K562 (cell line): ENCODE data around the gene FZD4. TPM values are rescaled to one million over a fixed set of nuclear protein-coding genes. Genes with fewer than 3 reads are reported as not detected.

ENCODE experiments used
- ATAC-seq: fragments of 200-7000 bp; cut with Tn5 transposase; 3 replicates; pipeline ENCODE4 v1.9.1; 2020; ENCODE audit warnings: moderate library complexity
- BruUV-seq: library from RNA; stranded (reverse); fragments of 400-500 nt; replicated peaks from 2 replicates; lab custom pipeline; 2021; lab: Mats Ljungman, UMichigan
- CTCF ChIA-PET: fragments of 300-600 bp; formaldehyde crosslinking; extraction: SDS; loops from one replicate; lab custom pipeline; 2021; ENCODE audit warnings: low intra/inter-chr PET ratio; lab: Yijun Ruan, JAX
- POLR2A ChIA-PET: fragments of 300-600, 350-650 bp; sonication (Branson Sonifier 250); formaldehyde crosslinking; extraction: SDS; loops from one replicate; lab custom pipeline; 2021; ENCODE audit warnings: antibody characterized with exemption, inconsistent platforms; lab: Yijun Ruan, JAX
- DNase-seq, 4 experiments: peaks; one replicate each; pipeline versions ENCODE4 v3.0.0 to v3.0.0-alpha.2; 2011 to 2018; ENCODE audit warnings: low spot score in 3 of 4, mixed read lengths in 3 of 4; ENCODE audit errors: extremely low read depth in 1 of 4
- FAIRE-seq: peaks from 2 replicates; lab custom pipeline; 2011; peaks lifted over from hg19 to GRCh38; lab: Jason Lieb, UNC
- H2AFZ ChIP-seq: 2 replicates; pipeline ENCODE4 v1.6.0; 2011; ENCODE audit warnings: low read depth, low read length, control low read depth, inconsistent platforms
- H3K27ac ChIP-seq: fragments of 200-600 bp; 3 replicates; pipeline ENCODE4 v1.8.0; 2011; ENCODE audit warnings: low read depth, mild to moderate bottlenecking, control low read depth, inconsistent platforms, low read length, moderate library complexity, mixed read lengths; ENCODE audit errors: extremely low read depth
- H3K27me3 ChIP-seq, 2 experiments: fragments of 300-600 bp in 1 of 2; 2 replicates in 1 of 2; 3 replicates in 1 of 2; pipeline versions ENCODE4 v1.6.0 to v1.8.0; 2011; ENCODE audit warnings: inconsistent platforms in 2 of 2, low read length in 2 of 2, mild to moderate bottlenecking in 1 of 2, mixed read lengths in 1 of 2, moderate library complexity in 1 of 2; ENCODE audit not compliant: control insufficient read depth in 2 of 2, insufficient read depth in 2 of 2
- H3K36me3 ChIP-seq: fragments of 300-600 bp; 3 replicates; pipeline ENCODE4 v1.8.0; 2011; ENCODE audit warnings: mild to moderate bottlenecking, low read length, inconsistent platforms; ENCODE audit not compliant: control insufficient read depth, insufficient read depth
- H3K4me1 ChIP-seq, 2 experiments: fragments of 200-600 bp in 1 of 2; replicated peaks in 1 of 2; 2 replicates in 1 of 2; 3 replicates in 1 of 2; pipeline versions ENCODE4 v1.5.1 to v1.8.0; 2011; ENCODE audit warnings: inconsistent platforms in 2 of 2, low read length in 2 of 2, mild to moderate bottlenecking in 1 of 2, mixed read lengths in 1 of 2, moderate library complexity in 1 of 2; ENCODE audit not compliant: control insufficient read depth in 2 of 2, insufficient read depth in 2 of 2
- H3K4me2 ChIP-seq: 2 replicates; pipeline ENCODE4 v1.6.1; 2011; ENCODE audit warnings: low read length, control low read depth, inconsistent platforms, mixed read lengths; ENCODE audit not compliant: insufficient read depth
- H3K4me3 ChIP-seq: fragments of 200-600 bp; sonication (generic), shearing (Covaris generic); 2 replicates; pipeline ENCODE4 v1.5.1; 2016; ENCODE audit warnings: control low read depth, inconsistent platforms
- H3K79me2 ChIP-seq: fragments of 200-600 bp; 3 replicates; pipeline ENCODE4 v1.8.0; 2011; ENCODE audit warnings: low read length, inconsistent platforms; ENCODE audit not compliant: control insufficient read depth, insufficient read depth
- H3K9ac ChIP-seq, 2 experiments: 2 replicates each; pipeline versions ENCODE4 v1.6.0 to v1.6.1; 2011; ENCODE audit warnings: low read depth in 2 of 2, low read length in 2 of 2, control low read depth in 1 of 2, inconsistent platforms in 1 of 2, mild to moderate bottlenecking in 1 of 2, mixed read lengths in 1 of 2; ENCODE audit not compliant: insufficient read depth in 1 of 2
- H3K9me1 ChIP-seq: one replicate; pipeline ENCODE4 v1.6.0; 2011; ENCODE audit warnings: inconsistent platforms, mild to moderate bottlenecking, low read length, moderate library complexity; ENCODE audit not compliant: control insufficient read depth, insufficient read depth
- H3K9me3 ChIP-seq: replicated peaks from 2 replicates; pipeline ENCODE4 v1.5.1; 2011; ENCODE audit warnings: low read depth, low read length, inconsistent platforms; ENCODE audit not compliant: control insufficient read depth, insufficient read depth
- H4K20me1 ChIP-seq: replicated peaks from 2 replicates; pipeline ENCODE4 v1.6.1; 2011; ENCODE audit warnings: low read length, inconsistent platforms, mixed read lengths; ENCODE audit not compliant: control insufficient read depth, insufficient read depth
- BCOR ChIP-seq: fragments of 450-650 bp; IDR thresholded peaks from 2 replicates; pipeline ENCODE4 v1.6.1; 2016
- CBX3 ChIP-seq, 2 experiments: IDR thresholded peaks; 1 replicate in 1 of 2; 2 replicates in 1 of 2; pipeline ENCODE4 v1.6.1; 2012; ENCODE audit warnings: inconsistent platforms in 2 of 2, low read length in 2 of 2, borderline replicate concordance in 1 of 2, control low read depth in 1 of 2
- DDX20 ChIP-seq: fragments of 450-650 bp; IDR thresholded peaks from 2 replicates; pipeline ENCODE4 v1.6.1; 2016; ENCODE audit warnings: missing genetic modification characterization, low read depth, mild to moderate bottlenecking, missing compliant biosample characterization, moderate library complexity
- IRF9 ChIP-seq: fragments of 450-650 bp; IDR thresholded peaks from 2 replicates; pipeline ENCODE4 v1.6.1; 2016; ENCODE audit warnings: missing biosample characterization, missing genetic modification characterization
- PPARD ChIP-seq: fragments of 250-450 bp; sonication (Bioruptor Pico); IDR thresholded peaks from 2 replicates; pipeline ENCODE4 v1.8.0; 2022; ENCODE audit warnings: inconsistent platforms, mild to moderate bottlenecking, moderate library complexity
- RAD21 ChIP-seq, 2 experiments: fragments of 250-450 bp in 1 of 2; fragments of 450-650 bp in 1 of 2; sonication (Bioruptor Pico) in 1 of 2; formaldehyde crosslinking in 1 of 2; IDR thresholded peaks in 1 of 2; conservative IDR thresholded peaks in 1 of 2; 2 replicates each; pipeline versions ENCODE4 v1.4.0 to v1.8.0; 2020 to 2022; ENCODE audit warnings: mild to moderate bottlenecking in 2 of 2, moderate library complexity in 1 of 2
- RUNX1 ChIP-seq: sonication (generic); IDR thresholded peaks from 2 replicates; pipeline ENCODE4 v1.6.1; 2016; ENCODE audit warnings: antibody characterized with exemption, low read depth
- TOE1 ChIP-seq, 2 experiments: fragments of 450-650 bp in 1 of 2; sonication (generic) in 1 of 2; formaldehyde crosslinking in 1 of 2; IDR thresholded peaks; 2 replicates each; pipeline versions ENCODE4 v1.7.1 to v1.8.0; 2016 to 2022; ENCODE audit warnings: borderline replicate concordance in 2 of 2, mild to moderate bottlenecking in 2 of 2, antibody characterized with exemption in 1 of 2, inconsistent platforms in 1 of 2, low read depth in 1 of 2, missing genetic modification reagents in 1 of 2, moderate library complexity in 1 of 2
- ZBTB7A ChIP-seq: IDR thresholded peaks from 2 replicates; pipeline ENCODE4 v1.6.1; 2011; ENCODE audit warnings: low read depth, mild to moderate bottlenecking, low read length, moderate library complexity, borderline replicate concordance; ENCODE audit not compliant: control insufficient read depth
- ZNF280B ChIP-seq: fragments of 250-450 bp; sonication (Bioruptor Pico); IDR thresholded peaks from 2 replicates; pipeline ENCODE4 v1.5.1; 2021; ENCODE audit warnings: mild to moderate bottlenecking
- ZNF444 ChIP-seq: fragments of 250-450 bp; sonication (Bioruptor Pico); IDR thresholded peaks from 2 replicates; pipeline ENCODE4 v1.4.0; 2020; ENCODE audit warnings: mild to moderate bottlenecking, moderate library complexity
- ZNF57 ChIP-seq: fragments of 450-650 bp; formaldehyde crosslinking; IDR thresholded peaks from 2 replicates; pipeline ENCODE4 v1.4.0; 2020; ENCODE audit warnings: mild to moderate bottlenecking, moderate library complexity
- WGBS: fragments of 100-300 bp; shearing (Covaris generic); methylation state at CpG from one replicate; pipeline ENCODE4 v1.1.6; 2016; ENCODE audit warnings: low coverage, mixed read lengths; ENCODE audit not compliant: insufficient coverage; ENCODE audit errors: missing lambda C conversion rate; 5-methylcytosine and 5-hydroxymethylcytosine counted together
- in situ Hi-C: fragments of 300-500 bp; cut with MboI; formaldehyde crosslinking; loops from 4 replicates; pipeline ENCODE4 v1.15.0; 2018; ENCODE audit warnings: inconsistent platforms, mixed read lengths
- intact Hi-C: fragments of 100-400 bp; cut with micrococcal nuclease; formaldehyde crosslinking; loops from 2 replicates; pipeline ENCODE4 v1.14.2; 2022
- polyA plus RNA-seq, 8 experiments: library from polyadenylated mRNA; depleted of rRNA in 4 of 8; stranded (reverse) in 5 of 8; unstranded in 3 of 8; fragments of >200 nt; fragmentation: Nextera tagmentation in 2 of 8; fragmentation: Illumina TruSeq in 1 of 8; extraction: Ambion mirVana in 2 of 8; extraction: Trizol in 1 of 8; gene quantifications; 2 replicates each; pipeline versions ENCODE4 v1.2.1 to v1.2.3, GENCODE V29; 2011 to 2014; ENCODE audit warnings: inconsistent platforms in 1 of 8, missing spikeins in 1 of 8
- total RNA-seq, 7 experiments: library from RNA; depleted of rRNA in 6 of 7; stranded (reverse); fragments of >200 nt in 6 of 7; fragmentation: Illumina TruSeq in 2 of 7; extraction: Trizol in 2 of 7; gene quantifications; 2 replicates each; pipeline versions ENCODE4 v1.2.1 to v1.2.3, GENCODE V29; 2011 to 2021; ENCODE audit warnings: low replicate concordance in 1 of 7
- TF ChIP-seq, protein P1 (sequence below): fragments of 450-650 bp; IDR thresholded peaks from 2 replicates; pipeline ENCODE4 v1.6.1; 2017; ENCODE audit warnings: antibody characterized with exemption

FZD4 gene
- total and polyA plus RNA-seq, 9 of the 15 experiments (the other 6 are each of a cell fraction or from before 2014, with no cell fraction given) = 1.2 to 7.9 (median 5.8) TPM

DNA sequence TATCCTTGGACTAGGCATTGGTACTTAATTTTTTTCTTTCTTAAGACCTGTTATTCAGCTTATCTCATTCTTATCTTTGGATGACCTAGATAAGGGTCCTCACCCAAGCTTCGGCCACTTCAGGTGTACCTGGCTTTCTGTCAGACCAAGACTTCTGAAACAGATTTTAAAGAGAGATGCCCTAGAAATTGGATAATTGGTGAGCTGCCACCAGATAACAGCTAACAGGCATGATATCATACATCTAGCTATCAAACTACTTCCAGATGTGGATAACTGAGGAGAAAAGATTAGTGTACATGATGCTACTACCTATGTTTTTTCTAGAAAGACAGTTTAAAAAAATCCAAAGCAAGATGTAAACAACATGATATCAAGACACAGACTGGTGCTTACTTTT is 52.9 kb downstream of the FZD4 start:
- no peak for DNase-seq
- intact Hi-C loops (no loop called here), in situ Hi-C loops (no loop called here)
- TF ChIP-seq BCOR (no peak), ZNF57 (CRISPR knock-in tag) (no peak), ZNF444 (CRISPR knock-in tag) (no peak), RAD21 (CRISPR knock-in tag; conservative IDR thresholded peaks at IDR 0.05 in 1 of 2, IDR thresholded peaks at IDR 0.05 in 1 of 2) (no peak), DDX20 (tag) (no peak), RUNX1 (no peak), ZBTB7A (no peak), PPARD (CRISPR knock-in tag) (no peak), ZNF280B (CRISPR knock-in tag) (no peak), CBX3 (IDR thresholded peaks at IDR 0.05; ENCODE audit: borderline replicate concordance in 1 of 2, low read length in 2 of 2) (no peak), TOE1 (IDR thresholded peaks at IDR 0.05; ENCODE audit: borderline replicate concordance) (no peak), TOE1 (CRISPR knock-in tag; IDR thresholded peaks at IDR 0.05; ENCODE audit: borderline replicate concordance, low read depth) (no peak), IRF9 (no peak)
- TF ChIP-seq, protein P1, sequence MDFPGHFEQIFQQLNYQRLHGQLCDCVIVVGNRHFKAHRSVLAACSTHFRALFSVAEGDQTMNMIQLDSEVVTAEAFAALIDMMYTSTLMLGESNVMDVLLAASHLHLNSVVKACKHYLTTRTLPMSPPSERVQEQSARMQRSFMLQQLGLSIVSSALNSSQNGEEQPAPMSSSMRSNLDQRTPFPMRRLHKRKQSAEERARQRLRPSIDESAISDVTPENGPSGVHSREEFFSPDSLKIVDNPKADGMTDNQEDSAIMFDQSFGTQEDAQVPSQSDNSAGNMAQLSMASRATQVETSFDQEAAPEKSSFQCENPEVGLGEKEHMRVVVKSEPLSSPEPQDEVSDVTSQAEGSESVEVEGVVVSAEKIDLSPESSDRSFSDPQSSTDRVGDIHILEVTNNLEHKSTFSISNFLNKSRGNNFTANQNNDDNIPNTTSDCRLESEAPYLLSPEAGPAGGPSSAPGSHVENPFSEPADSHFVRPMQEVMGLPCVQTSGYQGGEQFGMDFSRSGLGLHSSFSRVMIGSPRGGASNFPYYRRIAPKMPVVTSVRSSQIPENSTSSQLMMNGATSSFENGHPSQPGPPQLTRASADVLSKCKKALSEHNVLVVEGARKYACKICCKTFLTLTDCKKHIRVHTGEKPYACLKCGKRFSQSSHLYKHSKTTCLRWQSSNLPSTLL = no peak
- no TSS peak for BruUV-seq
- H3K9me3 ChIP-seq = no peaks in the 10 kb centered on the region
- no peak for FAIRE-seq
- peaks cover 0 to 4% of the 10 kb centered on the region in 2 experiments; a peak in 1 of 5 replicates for H3K4me1 ChIP-seq
- no peaks in the 10 kb centered on the region for H3K79me2 ChIP-seq
- no peaks in the 10 kb centered on the region for H3K36me3 ChIP-seq
- H3K27me3 ChIP-seq = peaks cover 8 to 10% of the 10 kb centered on the region in 2 experiments; a peak in 4 of 5 replicates
- no peak for ATAC-seq
- H3K9ac ChIP-seq = no peak overlapping the region
- H3K4me2 ChIP-seq = no peak overlapping the region
- H4K20me1 ChIP-seq = no peaks in the 10 kb centered on the region
- no peak overlapping the region for H3K4me3 ChIP-seq
- no peaks in the 10 kb centered on the region for H3K9me1 ChIP-seq
- no peak overlapping the region for H2AFZ ChIP-seq
- no peak overlapping the region for H3K27ac ChIP-seq
- WGBS = 29% methylated on average over 1 of the region's 1 CpG
- POLR2A ChIA-PET = interaction anchor here (1.1 kb wide), 1 partner anchor 13 kb away, joined by 5 read pairs; no protein-coding TSS in a partner anchor
- CTCF ChIA-PET = no interaction called here
